HCT116 (cell line): Measurements from ENCODE around the gene ROCK2. TPM values are rescaled to one million over a fixed set of nuclear protein-coding genes. Genes with fewer than 3 reads are reported as not detected.

Source experiments
- ATAC-seq: fragments of 200-7000 bp; cut with Tn5 transposase; 2 replicates; pipeline ENCODE4 v1.9.1; 2020; ENCODE audit warnings: mild to moderate bottlenecking, moderate library complexity
- BruUV-seq: library from RNA; stranded (reverse); fragments of 400-500 nt; replicated peaks from 2 replicates; lab custom pipeline; 2021; lab: Mats Ljungman, UMichigan
- CTCF ChIA-PET: fragments of 300-600 bp; sonication (Branson Sonifier 250); formaldehyde crosslinking; loops from one replicate; lab custom pipeline; 2021; ENCODE audit warnings: antibody characterized with exemption; lab: Charles Lee
- POLR2A ChIA-PET: fragments of 300-600, 350-600 bp; sonication (Branson Sonifier 250); formaldehyde crosslinking; loops from one replicate; lab custom pipeline; 2021; ENCODE audit warnings: antibody characterized with exemption; lab: Charles Lee
- RAD21 ChIA-PET, 2 experiments: fragments of 300-600 bp; sonication (Branson Sonifier 250); formaldehyde crosslinking; loops; one replicate each; lab custom pipeline; 2023; ENCODE audit warnings: low total read pairs in 2 of 2; ENCODE audit not compliant: uncharacterized antibody in 2 of 2, unreplicated experiment in 2 of 2, low non-redundant PET in 1 of 2; lab: Charles Lee
- DNase-seq: peaks from one replicate; pipeline ENCODE4 v3.0.0-alpha.2; 2010; ENCODE audit warnings: low read depth, low spot score
- H2AFZ ChIP-seq: fragments of 200-600 bp; shearing (Covaris generic), sonication (generic); 2 replicates; pipeline ENCODE4 v1.6.1; 2017; ENCODE audit warnings: low read depth, mixed run types, mixed read lengths, antibody characterized with exemption, low read length; ENCODE audit not compliant: poor library complexity, severe bottlenecking
- H3K27ac ChIP-seq: 2 replicates; pipeline ENCODE4 v1.5.1; 2012; ENCODE audit warnings: low read depth, low read length
- H3K27me3 ChIP-seq: fragments of 200-600 bp; sonication (generic); 2 replicates; pipeline ENCODE4 v1.6.1; 2016; ENCODE audit warnings: mixed run types, low read length, mixed read lengths; ENCODE audit not compliant: insufficient read depth
- H3K36me3 ChIP-seq, 2 experiments: fragments of 200-500 bp in 1 of 2; fragments of 200-600 bp in 1 of 2; sonication (Bioruptor generic) in 1 of 2; sonication (generic) in 1 of 2; 2 replicates each; pipeline versions ENCODE4 v1.5.1 to v1.6.1; 2014 to 2016; ENCODE audit warnings: low read length in 2 of 2, inconsistent platforms in 1 of 2, mixed read lengths in 1 of 2, mixed run types in 1 of 2; ENCODE audit not compliant: insufficient read depth in 2 of 2, control insufficient read depth in 1 of 2
- H3K4me1 ChIP-seq, 2 experiments: fragments of 200-600 bp in 1 of 2; sonication (generic) in 1 of 2; 2 replicates each; pipeline versions ENCODE4 v1.5.1 to v1.6.1; 2012 to 2017; ENCODE audit warnings: low read length in 2 of 2, inconsistent platforms in 1 of 2, mild to moderate bottlenecking in 1 of 2, mixed read lengths in 1 of 2, mixed run types in 1 of 2, moderate library complexity in 1 of 2; ENCODE audit not compliant: insufficient read depth in 2 of 2, control insufficient read depth in 1 of 2
- H3K4me2 ChIP-seq: fragments of 200-600 bp; sonication (generic); 2 replicates; pipeline ENCODE4 v1.6.1; 2017; ENCODE audit warnings: mixed run types, low read length, mixed read lengths
- H3K4me3 ChIP-seq, 2 experiments: fragments of 200-600 bp in 1 of 2; sonication (generic) in 1 of 2; replicated peaks in 1 of 2; 2 replicates each; pipeline ENCODE4 v1.5.1; 2011 to 2016; ENCODE audit warnings: low read length in 2 of 2, control low read depth in 1 of 2, low read depth in 1 of 2, mild to moderate bottlenecking in 1 of 2, mixed read lengths in 1 of 2, mixed run types in 1 of 2
- H3K79me2 ChIP-seq: fragments of 200-600 bp; sonication (generic); 2 replicates; pipeline ENCODE4 v1.6.1; 2017; ENCODE audit warnings: mild to moderate bottlenecking, mixed run types, low read length, moderate library complexity, mixed read lengths; ENCODE audit not compliant: insufficient read depth
- H3K9ac ChIP-seq: fragments of 200-600 bp; sonication (generic); 2 replicates; pipeline ENCODE4 v1.6.1; 2016; ENCODE audit warnings: low read length, mixed read lengths
- H3K9me2 ChIP-seq: fragments of 200-600 bp; sonication (generic), shearing (Covaris generic); 2 replicates; pipeline ENCODE4 v1.6.1; 2017; ENCODE audit warnings: mixed run types, mild to moderate bottlenecking, moderate library complexity; ENCODE audit not compliant: insufficient read depth
- H3K9me3 ChIP-seq, 2 experiments: fragments of 200-500 bp in 1 of 2; fragments of 200-600 bp in 1 of 2; sonication (Bioruptor generic) in 1 of 2; sonication (generic) in 1 of 2; 2 replicates each; pipeline ENCODE4 v1.6.1; 2014 to 2017; ENCODE audit warnings: low read length in 2 of 2, mixed read lengths in 2 of 2, inconsistent platforms in 1 of 2, low read depth in 1 of 2, mild to moderate bottlenecking in 1 of 2, mixed run types in 1 of 2, moderate library complexity in 1 of 2; ENCODE audit not compliant: control insufficient read depth in 1 of 2, insufficient read depth in 1 of 2
- H4K20me1 ChIP-seq: fragments of 200-600 bp; sonication (generic), shearing (Covaris generic); 2 replicates; pipeline ENCODE4 v1.6.1; 2017; ENCODE audit warnings: mixed run types, mild to moderate bottlenecking, moderate library complexity; ENCODE audit not compliant: insufficient read depth
- ATF3 ChIP-seq: IDR thresholded peaks from 2 replicates; pipeline ENCODE4 v1.6.1; 2012
- CBX3 ChIP-seq: IDR thresholded peaks from 2 replicates; pipeline ENCODE4 v1.6.1; 2012; ENCODE audit warnings: low read depth
- EGR1 ChIP-seq: IDR thresholded peaks from 2 replicates; pipeline ENCODE4 v1.6.1; 2012; ENCODE audit warnings: low read depth
- ELF1 ChIP-seq: IDR thresholded peaks from 2 replicates; pipeline ENCODE4 v1.6.1; 2012; ENCODE audit warnings: low read depth, borderline replicate concordance
- EZH2 ChIP-seq: fragments of 200-600 bp; sonication (generic); IDR thresholded peaks from 2 replicates; pipeline ENCODE4 v1.6.1; 2017; ENCODE audit warnings: antibody characterized with exemption, mixed run types
- FOSL1 ChIP-seq: IDR thresholded peaks from 2 replicates; pipeline ENCODE4 v1.6.1; 2012; ENCODE audit warnings: low read depth
- JUND ChIP-seq: IDR thresholded peaks from 2 replicates; pipeline ENCODE4 v1.6.1; 2012
- MAX ChIP-seq: IDR thresholded peaks from 2 replicates; pipeline ENCODE4 v1.6.1; 2012
- POLR2AphosphoS5 ChIP-seq: IDR thresholded peaks from 2 replicates; pipeline ENCODE4 v1.6.1; 2011; ENCODE audit warnings: mild to moderate bottlenecking, low read depth, low read length, moderate library complexity
- RAD21 ChIP-seq: IDR thresholded peaks from 2 replicates; pipeline ENCODE4 v1.6.1; 2012; ENCODE audit warnings: low read depth, mild to moderate bottlenecking
- SIN3A ChIP-seq: IDR thresholded peaks from 2 replicates; pipeline ENCODE4 v1.6.1; 2012; ENCODE audit warnings: low read depth
- SP1 ChIP-seq: IDR thresholded peaks from 2 replicates; pipeline ENCODE4 v1.6.1; 2012; ENCODE audit warnings: low read depth
- SRF ChIP-seq: IDR thresholded peaks from 2 replicates; pipeline ENCODE4 v1.6.1; 2012; ENCODE audit warnings: low read depth
- TCF7L2 ChIP-seq: IDR thresholded peaks from 2 replicates; pipeline ENCODE4 v1.7.0; 2011; ENCODE audit warnings: borderline replicate concordance, inconsistent platforms; ENCODE audit not compliant: insufficient read depth, insufficient read length; ENCODE audit errors: extremely low read depth
- ZFX ChIP-seq: fragments of 450-650 bp; IDR thresholded peaks from 2 replicates; pipeline ENCODE4 v1.6.1; 2017
- ZNF274 ChIP-seq: fragments of 200-500 bp; sonication (Bioruptor generic); IDR thresholded peaks from 2 replicates; pipeline ENCODE4 v1.6.1; 2014; ENCODE audit warnings: mild to moderate bottlenecking, low read depth, low read length, inconsistent platforms
- intact Hi-C: fragments of 100-400 bp; cut with micrococcal nuclease; formaldehyde crosslinking; loops from 2 replicates; pipeline ENCODE4 v1.10.0; 2022
- total RNA-seq: library from RNA; stranded (reverse); gene quantifications from one replicate; pipeline ENCODE4 v1.2.1, GENCODE V29; 2021; ENCODE audit not compliant: unreplicated experiment
- TF ChIP-seq, protein P1 (sequence below): IDR thresholded peaks from 2 replicates; pipeline ENCODE4 v1.6.1; 2011; ENCODE audit warnings: mild to moderate bottlenecking, low read length, moderate library complexity; ENCODE audit not compliant: insufficient replicate concordance; ENCODE audit errors: extremely low read depth
- TF ChIP-seq, protein P2 (sequence below): IDR thresholded peaks from 2 replicates; pipeline ENCODE4 v1.6.1; 2012; ENCODE audit warnings: low read depth
- TF ChIP-seq, protein P3 (sequence below), 3 experiments: fragments of 200-600 bp in 1 of 3; sonication (generic) in 1 of 3; IDR thresholded peaks in 2 of 3; conservative IDR thresholded peaks in 1 of 3; 2 replicates each; pipeline ENCODE4 v1.5.1; 2012 to 2017; ENCODE audit warnings: low read depth in 2 of 3, low read length in 2 of 3, antibody characterized with exemption in 1 of 3, borderline replicate concordance in 1 of 3, control low read depth in 1 of 3, mild to moderate bottlenecking in 1 of 3, mixed read lengths in 1 of 3, mixed run types in 1 of 3, moderate library complexity in 1 of 3; ENCODE audit not compliant: insufficient read depth in 1 of 3

The ROCK2 gene
- total RNA-seq, 1 experiment from 2014 or later = 48.0 TPM

DNA sequence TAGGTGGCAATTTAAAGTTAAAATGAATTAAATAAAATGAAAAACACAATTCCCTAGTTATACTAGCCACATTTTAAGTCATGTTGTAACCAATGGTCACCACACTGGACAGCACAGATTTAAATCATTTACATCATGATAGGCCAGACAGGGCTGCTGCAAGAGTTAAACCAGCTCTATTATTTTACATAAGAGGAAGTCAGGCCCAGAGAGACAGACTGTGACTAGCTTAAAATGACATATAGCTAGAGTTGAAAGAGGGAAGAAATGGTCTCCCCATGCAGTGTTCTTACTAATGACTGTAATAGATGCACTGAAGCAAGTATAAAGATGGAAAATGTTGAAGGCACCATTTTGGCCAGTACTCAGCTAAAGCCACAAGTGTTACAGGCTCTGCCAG, 119.5 kb downstream of the ROCK2 start:
- TF ChIP-seq, protein P1, sequence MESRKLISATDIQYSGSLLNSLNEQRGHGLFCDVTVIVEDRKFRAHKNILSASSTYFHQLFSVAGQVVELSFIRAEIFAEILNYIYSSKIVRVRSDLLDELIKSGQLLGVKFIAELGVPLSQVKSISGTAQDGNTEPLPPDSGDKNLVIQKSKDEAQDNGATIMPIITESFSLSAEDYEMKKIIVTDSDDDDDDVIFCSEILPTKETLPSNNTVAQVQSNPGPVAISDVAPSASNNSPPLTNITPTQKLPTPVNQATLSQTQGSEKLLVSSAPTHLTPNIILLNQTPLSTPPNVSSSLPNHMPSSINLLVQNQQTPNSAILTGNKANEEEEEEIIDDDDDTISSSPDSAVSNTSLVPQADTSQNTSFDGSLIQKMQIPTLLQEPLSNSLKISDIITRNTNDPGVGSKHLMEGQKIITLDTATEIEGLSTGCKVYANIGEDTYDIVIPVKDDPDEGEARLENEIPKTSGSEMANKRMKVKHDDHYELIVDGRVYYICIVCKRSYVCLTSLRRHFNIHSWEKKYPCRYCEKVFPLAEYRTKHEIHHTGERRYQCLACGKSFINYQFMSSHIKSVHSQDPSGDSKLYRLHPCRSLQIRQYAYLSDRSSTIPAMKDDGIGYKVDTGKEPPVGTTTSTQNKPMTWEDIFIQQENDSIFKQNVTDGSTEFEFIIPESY = no peak
- no peak for TF ChIP-seq MAX
- TF ChIP-seq JUND = no peak
- no peak for TF ChIP-seq ZFX
- TF ChIP-seq, protein P2, sequence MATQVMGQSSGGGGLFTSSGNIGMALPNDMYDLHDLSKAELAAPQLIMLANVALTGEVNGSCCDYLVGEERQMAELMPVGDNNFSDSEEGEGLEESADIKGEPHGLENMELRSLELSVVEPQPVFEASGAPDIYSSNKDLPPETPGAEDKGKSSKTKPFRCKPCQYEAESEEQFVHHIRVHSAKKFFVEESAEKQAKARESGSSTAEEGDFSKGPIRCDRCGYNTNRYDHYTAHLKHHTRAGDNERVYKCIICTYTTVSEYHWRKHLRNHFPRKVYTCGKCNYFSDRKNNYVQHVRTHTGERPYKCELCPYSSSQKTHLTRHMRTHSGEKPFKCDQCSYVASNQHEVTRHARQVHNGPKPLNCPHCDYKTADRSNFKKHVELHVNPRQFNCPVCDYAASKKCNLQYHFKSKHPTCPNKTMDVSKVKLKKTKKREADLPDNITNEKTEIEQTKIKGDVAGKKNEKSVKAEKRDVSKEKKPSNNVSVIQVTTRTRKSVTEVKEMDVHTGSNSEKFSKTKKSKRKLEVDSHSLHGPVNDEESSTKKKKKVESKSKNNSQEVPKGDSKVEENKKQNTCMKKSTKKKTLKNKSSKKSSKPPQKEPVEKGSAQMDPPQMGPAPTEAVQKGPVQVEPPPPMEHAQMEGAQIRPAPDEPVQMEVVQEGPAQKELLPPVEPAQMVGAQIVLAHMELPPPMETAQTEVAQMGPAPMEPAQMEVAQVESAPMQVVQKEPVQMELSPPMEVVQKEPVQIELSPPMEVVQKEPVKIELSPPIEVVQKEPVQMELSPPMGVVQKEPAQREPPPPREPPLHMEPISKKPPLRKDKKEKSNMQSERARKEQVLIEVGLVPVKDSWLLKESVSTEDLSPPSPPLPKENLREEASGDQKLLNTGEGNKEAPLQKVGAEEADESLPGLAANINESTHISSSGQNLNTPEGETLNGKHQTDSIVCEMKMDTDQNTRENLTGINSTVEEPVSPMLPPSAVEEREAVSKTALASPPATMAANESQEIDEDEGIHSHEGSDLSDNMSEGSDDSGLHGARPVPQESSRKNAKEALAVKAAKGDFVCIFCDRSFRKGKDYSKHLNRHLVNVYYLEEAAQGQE = no peak
- no peak for TF ChIP-seq FOSL1
- no peak for TF ChIP-seq ATF3
- TF ChIP-seq CBX3 = no peak
- no peak for TF ChIP-seq ZNF274
- no peak for TF ChIP-seq EGR1
- TF ChIP-seq SIN3A = no peak
- no peak for TF ChIP-seq SRF
- no peak for TF ChIP-seq EZH2
- TF ChIP-seq, protein P3, sequence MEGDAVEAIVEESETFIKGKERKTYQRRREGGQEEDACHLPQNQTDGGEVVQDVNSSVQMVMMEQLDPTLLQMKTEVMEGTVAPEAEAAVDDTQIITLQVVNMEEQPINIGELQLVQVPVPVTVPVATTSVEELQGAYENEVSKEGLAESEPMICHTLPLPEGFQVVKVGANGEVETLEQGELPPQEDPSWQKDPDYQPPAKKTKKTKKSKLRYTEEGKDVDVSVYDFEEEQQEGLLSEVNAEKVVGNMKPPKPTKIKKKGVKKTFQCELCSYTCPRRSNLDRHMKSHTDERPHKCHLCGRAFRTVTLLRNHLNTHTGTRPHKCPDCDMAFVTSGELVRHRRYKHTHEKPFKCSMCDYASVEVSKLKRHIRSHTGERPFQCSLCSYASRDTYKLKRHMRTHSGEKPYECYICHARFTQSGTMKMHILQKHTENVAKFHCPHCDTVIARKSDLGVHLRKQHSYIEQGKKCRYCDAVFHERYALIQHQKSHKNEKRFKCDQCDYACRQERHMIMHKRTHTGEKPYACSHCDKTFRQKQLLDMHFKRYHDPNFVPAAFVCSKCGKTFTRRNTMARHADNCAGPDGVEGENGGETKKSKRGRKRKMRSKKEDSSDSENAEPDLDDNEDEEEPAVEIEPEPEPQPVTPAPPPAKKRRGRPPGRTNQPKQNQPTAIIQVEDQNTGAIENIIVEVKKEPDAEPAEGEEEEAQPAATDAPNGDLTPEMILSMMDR (IDR thresholded peaks at IDR 0.05 in 2 of 3, conservative IDR thresholded peaks at IDR 0.05 in 1 of 3; ENCODE audit: borderline replicate concordance in 1 of 3, insufficient read depth in 1 of 3, low read depth in 2 of 3, low read length in 2 of 3) = no peak
- TF ChIP-seq SP1 = no peak
- TF ChIP-seq POLR2AphosphoS5 = no peak
- TF ChIP-seq TCF7L2 = no peak
- TF ChIP-seq RAD21 = no peak
- no peak for TF ChIP-seq ELF1
- RAD21 ChIA-PET = interaction anchor here in 1 of 2 experiments (0.6 kb wide), 1 partner anchor 176 kb away, joined by 3 read pairs; no protein-coding TSS in a partner anchor
- no peak overlapping the region for H2AFZ ChIP-seq
- no peaks in the 10 kb centered on the region for H3K9me3 ChIP-seq
- H3K79me2 ChIP-seq = peaks cover 6% of the 10 kb centered on the region
- DNase-seq = no peak
- H3K9me2 ChIP-seq = no peaks in the 10 kb centered on the region
- no peak for ATAC-seq
- H3K9ac ChIP-seq = no peak overlapping the region
- no peaks in the 10 kb centered on the region for H4K20me1 ChIP-seq
- CTCF ChIA-PET = interaction anchor here (1.0 kb wide), 1 partner anchor 10 kb away, joined by 4 read pairs; no protein-coding TSS in a partner anchor
- H3K4me2 ChIP-seq = no peak overlapping the region
- no peak overlapping the region for H3K4me3 ChIP-seq
- POLR2A ChIA-PET = no interaction called here
- intact Hi-C loops = no loop called here
- no peaks in the 10 kb centered on the region for H3K27me3 ChIP-seq
- no peaks in the 10 kb centered on the region for H3K4me1 ChIP-seq
- BruUV-seq = no TSS peak
- peaks cover 4% of the 10 kb centered on the region in 2 experiments; a peak in 2 of 4 replicates for H3K36me3 ChIP-seq
- no peak overlapping the region for H3K27ac ChIP-seq
